GM12872 (cell line): ENCODE measurements around the gene SHISA4.

ENCODE experiments used
- CTCF ChIP-seq: IDR thresholded peaks from 3 replicates; pipeline ENCODE4 v1.5.1; 2011; ENCODE audit warnings: low read depth, mild to moderate bottlenecking, low read length, moderate library complexity; ENCODE audit not compliant: insufficient read depth

SHISA4 gene

GRCh38 chr1:201888282-201889089, at the start of gene SHISA4:
SHISA4 (plus strand) TSS chr1:201888898; CDS start chr1:201888995, 97 bp downstream.
- no peak for TF ChIP-seq CTCF

- TF ChIP-seq CTCF: no peak
Measured at GRCh38 chr1:201840055-201840454, 48.6 kb upstream of the SHISA4 start.

GRCh38 chr1:201840490-201840889, 48.2 kb upstream of the SHISA4 start:
- TF ChIP-seq CTCF: no peak

- TF ChIP-seq CTCF: no peak
Measured at GRCh38 chr1:201841265-201841912, 47.3 kb upstream of the SHISA4 start.

GRCh38 chr1:201842472-201843027, 46.1 kb upstream of the SHISA4 start:
- no peak for TF ChIP-seq CTCF

- TF ChIP-seq CTCF: no peak
Measured at GRCh38 chr1:201845331-201846083, 43.2 kb upstream of the SHISA4 start.

- no peak for TF ChIP-seq CTCF
Measured at GRCh38 chr1:201847150-201847549, 41.5 kb upstream of the SHISA4 start.
